ENCODE measurements around the gene USH1C.

DNA sequence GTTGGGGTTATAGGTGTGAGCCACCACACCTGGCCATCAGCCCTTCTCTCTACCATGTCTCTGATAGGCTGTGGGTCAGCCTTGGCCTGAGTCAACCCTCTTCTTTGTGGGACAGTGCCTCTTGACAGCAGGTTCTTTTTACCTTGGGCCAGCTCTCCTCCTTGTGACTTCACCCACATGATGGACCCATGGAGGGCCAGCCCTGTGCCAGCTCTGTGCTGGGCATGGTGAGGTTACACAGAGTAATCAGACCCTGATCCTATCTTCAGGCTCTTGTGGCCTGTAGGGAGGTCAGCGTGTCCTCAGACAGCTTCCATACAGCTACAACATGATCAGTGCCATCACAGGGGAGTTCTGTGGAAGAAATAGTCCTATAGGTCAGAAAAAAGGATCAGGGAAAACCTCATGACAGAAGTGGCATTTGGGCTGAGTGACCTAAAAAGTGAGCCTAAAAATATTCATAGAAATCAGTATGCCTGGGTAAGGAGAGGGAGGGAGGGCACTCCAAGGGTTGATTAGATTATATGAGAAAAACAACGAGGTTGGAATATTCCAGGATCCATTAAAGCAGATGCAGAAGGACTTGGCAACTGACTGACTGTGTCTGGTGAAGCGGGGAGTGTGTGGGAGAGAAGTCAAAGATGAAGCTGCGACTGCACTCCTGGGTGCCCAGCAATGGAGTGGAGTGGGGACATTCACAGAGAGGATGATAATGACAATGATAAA, 19.9 kb upstream of the USH1C start:
- TF ChIP-seq HOXA7 (CRISPR knock-in tag; IDR thresholded peaks at IDR 0.05; ENCODE audit: borderline replicate concordance): no peak
- TF ChIP-seq ZNF394 (tag by site-specific recombination; IDR thresholded peaks at IDR 0.05; ENCODE audit: borderline replicate concordance): no peak
- TF ChIP-seq ZNF114 (tag by site-specific recombination; IDR thresholded peaks at IDR 0.05): no peak
- no peak for TF ChIP-seq ZNF16 (tag by site-specific recombination; IDR thresholded peaks at IDR 0.05; ENCODE audit: low read depth)
- no peak for TF ChIP-seq YY1 (tag by site-specific recombination; IDR thresholded peaks at IDR 0.05)
- TF ChIP-seq, protein P1, sequence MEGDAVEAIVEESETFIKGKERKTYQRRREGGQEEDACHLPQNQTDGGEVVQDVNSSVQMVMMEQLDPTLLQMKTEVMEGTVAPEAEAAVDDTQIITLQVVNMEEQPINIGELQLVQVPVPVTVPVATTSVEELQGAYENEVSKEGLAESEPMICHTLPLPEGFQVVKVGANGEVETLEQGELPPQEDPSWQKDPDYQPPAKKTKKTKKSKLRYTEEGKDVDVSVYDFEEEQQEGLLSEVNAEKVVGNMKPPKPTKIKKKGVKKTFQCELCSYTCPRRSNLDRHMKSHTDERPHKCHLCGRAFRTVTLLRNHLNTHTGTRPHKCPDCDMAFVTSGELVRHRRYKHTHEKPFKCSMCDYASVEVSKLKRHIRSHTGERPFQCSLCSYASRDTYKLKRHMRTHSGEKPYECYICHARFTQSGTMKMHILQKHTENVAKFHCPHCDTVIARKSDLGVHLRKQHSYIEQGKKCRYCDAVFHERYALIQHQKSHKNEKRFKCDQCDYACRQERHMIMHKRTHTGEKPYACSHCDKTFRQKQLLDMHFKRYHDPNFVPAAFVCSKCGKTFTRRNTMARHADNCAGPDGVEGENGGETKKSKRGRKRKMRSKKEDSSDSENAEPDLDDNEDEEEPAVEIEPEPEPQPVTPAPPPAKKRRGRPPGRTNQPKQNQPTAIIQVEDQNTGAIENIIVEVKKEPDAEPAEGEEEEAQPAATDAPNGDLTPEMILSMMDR (tag by site-specific recombination; IDR thresholded peaks at IDR 0.05): no peak
- TF ChIP-seq OVOL3 (tag by site-specific recombination; IDR thresholded peaks at IDR 0.05): no peak
- TF ChIP-seq ZNF366 (tag by site-specific recombination; conservative IDR thresholded peaks at IDR 0.05): no peak
- no peak for TF ChIP-seq ZNF416 (tag by site-specific recombination; IDR thresholded peaks at IDR 0.05)
- TF ChIP-seq, protein P2, sequence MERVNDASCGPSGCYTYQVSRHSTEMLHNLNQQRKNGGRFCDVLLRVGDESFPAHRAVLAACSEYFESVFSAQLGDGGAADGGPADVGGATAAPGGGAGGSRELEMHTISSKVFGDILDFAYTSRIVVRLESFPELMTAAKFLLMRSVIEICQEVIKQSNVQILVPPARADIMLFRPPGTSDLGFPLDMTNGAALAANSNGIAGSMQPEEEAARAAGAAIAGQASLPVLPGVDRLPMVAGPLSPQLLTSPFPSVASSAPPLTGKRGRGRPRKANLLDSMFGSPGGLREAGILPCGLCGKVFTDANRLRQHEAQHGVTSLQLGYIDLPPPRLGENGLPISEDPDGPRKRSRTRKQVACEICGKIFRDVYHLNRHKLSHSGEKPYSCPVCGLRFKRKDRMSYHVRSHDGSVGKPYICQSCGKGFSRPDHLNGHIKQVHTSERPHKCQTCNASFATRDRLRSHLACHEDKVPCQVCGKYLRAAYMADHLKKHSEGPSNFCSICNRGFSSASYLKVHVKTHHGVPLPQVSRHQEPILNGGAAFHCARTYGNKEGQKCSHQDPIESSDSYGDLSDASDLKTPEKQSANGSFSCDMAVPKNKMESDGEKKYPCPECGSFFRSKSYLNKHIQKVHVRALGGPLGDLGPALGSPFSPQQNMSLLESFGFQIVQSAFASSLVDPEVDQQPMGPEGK (tag by site-specific recombination; IDR thresholded peaks at IDR 0.05): no peak
